Measurements from ENCODE around the gene TMEM91. TPM values are rescaled to one million over a fixed set of nuclear protein-coding genes. Genes with fewer than 3 reads are reported as not detected.

TMEM91 gene
- total and polyA plus RNA-seq, 2 of the 13 experiments (the other 11 are each of a cell fraction or from before 2014, with no cell fraction given), result 6.3 to 10.3 TPM

- TF ChIP-seq PAXIP1 (CRISPR knock-in tag; conservative IDR thresholded peaks at IDR 0.05), result no peak; the same call in 1 of the 2 replicates
- TF ChIP-seq ZNF644 (CRISPR knock-in tag; IDR thresholded peaks at IDR 0.05; ENCODE audit: low read depth), result peak; percentile 68; the same call in 1 of the 2 replicates
- TF ChIP-seq ZFP82 (CRISPR knock-in tag; IDR thresholded peaks at IDR 0.05; ENCODE audit: borderline replicate concordance), result no peak; the same call in 1 of the 2 replicates
- no peak for TF ChIP-seq SUZ12 (IDR thresholded peaks at IDR 0.05; ENCODE audit: low read depth, low read length)
- TF ChIP-seq ZHX1 (CRISPR knock-in tag; IDR thresholded peaks at IDR 0.05; ENCODE audit: low read depth), result peak; percentile 100
- no peak for TF ChIP-seq ZNF160 (CRISPR knock-in tag; IDR thresholded peaks at IDR 0.05)
- no peak for TF ChIP-seq RBAK (CRISPR knock-in tag; IDR thresholded peaks at IDR 0.05)
- no peak for TF ChIP-seq DBP (CRISPR knock-in tag; IDR thresholded peaks at IDR 0.05; ENCODE audit: not compliant biosample characterization)
- TF ChIP-seq ZNF121 (CRISPR knock-in tag; IDR thresholded peaks at IDR 0.05), result no peak
- no peak for TF ChIP-seq CAMTA2 (CRISPR knock-in tag; IDR thresholded peaks at IDR 0.05; ENCODE audit: borderline replicate concordance)
- no peak for TF ChIP-seq ZBTB43 (CRISPR knock-in tag; conservative IDR thresholded peaks at IDR 0.05)
- TF ChIP-seq RBM39 (IDR thresholded peaks at IDR 0.05; ENCODE audit: low read depth, low read length, poor library complexity, severe bottlenecking), result no peak
- peak; percentile 70 for TF ChIP-seq ZNF501 (CRISPR knock-in tag; IDR thresholded peaks at IDR 0.05)
- TF ChIP-seq ZNF205 (CRISPR knock-in tag; IDR thresholded peaks at IDR 0.05), result 0 out of 2 replicates have a peak, but pooled peaks have one; percentile 20
- no peak for TF ChIP-seq HHEX (CRISPR knock-in tag; IDR thresholded peaks at IDR 0.05)
- 0 out of 2 replicates have a peak, but pooled peaks have one; percentile 49 for TF ChIP-seq ZSCAN31 (CRISPR knock-in tag; IDR thresholded peaks at IDR 0.05; ENCODE audit: low read depth)
- no peak for TF ChIP-seq ZFP37 (CRISPR knock-in tag; IDR thresholded peaks at IDR 0.05; ENCODE audit: borderline replicate concordance)
- no peak for TF ChIP-seq ZNF839 (CRISPR knock-in tag; IDR thresholded peaks at IDR 0.05; ENCODE audit: borderline replicate concordance)
- no peak for TF ChIP-seq ZFP36L1 (CRISPR knock-in tag; IDR thresholded peaks at IDR 0.05)
- no peak for TF ChIP-seq ZNF543 (CRISPR knock-in tag; IDR thresholded peaks at IDR 0.05)
- TF ChIP-seq RBM22 (optimal IDR thresholded peaks at IDR 0.05; ENCODE audit: low read length), result peak; percentile 65
- no peak; the same call in 1 of the 2 replicates for TF ChIP-seq ZNF138 (CRISPR knock-in tag; IDR thresholded peaks at IDR 0.05; ENCODE audit: low read depth)
Observed at GRCh38 chr19:41363753-41364523, 12.4 kb upstream of the TMEM91 start, which contains the start of gene B9D2 (continued).

Data from HepG2 (cell line).